ENCODE measurements around the gene HBM.
"Not testable (repeated sequence)": the region's sequence is repeated elsewhere in the genome, so short reads cannot be mapped to it uniquely, and the experiment has no call there.

HBM gene

GRCh38 chr16:185213-185612, 19.4 kb downstream of the HBM start:
- DNase-seq (ENCODE audit: low read depth, low spot score) = no peak

GRCh38 chr16:185691-186090, 19.9 kb downstream of the HBM start:
- DNase-seq (ENCODE audit: low read depth, low spot score) = no peak

DNA sequence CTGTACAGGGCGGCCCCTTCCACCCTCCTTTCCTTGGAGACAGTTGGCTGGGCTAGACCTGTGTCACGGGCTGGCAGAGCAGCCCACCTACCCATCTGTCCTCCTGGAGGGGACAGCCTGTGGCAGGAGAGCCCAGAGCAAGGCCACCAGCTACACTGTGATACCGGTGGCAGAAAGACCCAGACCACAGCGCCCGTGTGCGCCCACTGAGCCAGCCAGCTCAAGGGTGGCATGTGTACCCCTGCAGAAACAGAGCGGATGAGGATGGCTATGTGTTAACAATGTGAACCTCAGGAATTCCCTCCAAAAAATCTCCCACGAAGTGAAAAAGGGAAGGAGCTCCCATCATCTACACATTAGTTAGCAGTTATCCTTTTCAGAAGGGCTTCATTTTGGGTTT, 21.6 kb downstream of the HBM start:
- no peak for DNase-seq (ENCODE audit: low read depth, low spot score)

DNA sequence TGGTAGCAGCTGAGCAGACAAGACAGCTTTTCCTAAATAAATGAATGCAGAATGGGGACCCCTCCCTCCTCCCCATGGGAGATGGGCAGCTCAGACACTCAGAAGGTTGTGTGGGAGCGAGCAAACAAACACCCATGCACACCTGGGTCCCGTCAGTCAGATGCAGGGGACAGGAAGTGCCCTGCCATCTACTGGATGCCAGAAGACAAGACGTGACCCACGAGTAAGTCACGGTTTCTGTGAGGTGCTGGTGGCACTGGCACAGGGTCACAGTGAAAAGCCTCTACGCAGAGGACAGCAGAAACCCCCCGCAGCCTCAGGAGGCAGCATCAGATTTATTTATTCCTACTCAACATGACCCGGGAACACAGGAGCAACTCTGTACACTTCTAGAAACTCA, 22.9 kb downstream of the HBM start:
- DNase-seq (ENCODE audit: low read depth, low spot score) = no peak

DNA sequence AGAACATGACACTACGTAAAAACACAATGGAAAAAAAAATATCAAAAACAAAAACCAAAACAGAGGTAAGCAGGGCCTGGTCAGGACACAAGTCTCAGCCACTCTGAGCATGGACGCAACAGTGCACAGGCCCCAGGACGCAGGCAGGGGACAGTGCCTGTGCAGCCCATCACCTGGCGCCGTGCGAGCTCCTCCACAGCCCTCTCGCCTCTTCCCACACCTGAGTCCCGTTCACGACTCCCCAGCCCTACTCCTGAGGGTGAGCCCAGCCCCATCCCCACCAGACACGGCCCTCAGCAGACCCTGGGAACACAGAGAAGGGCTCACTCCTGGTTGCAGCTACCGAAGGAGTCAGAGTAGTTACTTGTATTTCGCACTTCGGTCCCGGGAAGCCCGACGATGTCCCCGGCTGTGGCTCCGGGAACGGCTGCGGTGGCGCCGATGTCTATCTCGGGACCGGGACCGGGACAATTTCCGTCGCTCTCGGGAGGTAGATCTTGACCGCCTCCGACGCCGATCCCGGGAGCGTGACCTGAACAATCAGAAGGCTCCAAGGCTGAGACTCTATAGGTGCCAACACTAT, 23.9 kb downstream of the HBM start:
- no peak for DNase-seq (ENCODE audit: low read depth, low spot score)

DNA sequence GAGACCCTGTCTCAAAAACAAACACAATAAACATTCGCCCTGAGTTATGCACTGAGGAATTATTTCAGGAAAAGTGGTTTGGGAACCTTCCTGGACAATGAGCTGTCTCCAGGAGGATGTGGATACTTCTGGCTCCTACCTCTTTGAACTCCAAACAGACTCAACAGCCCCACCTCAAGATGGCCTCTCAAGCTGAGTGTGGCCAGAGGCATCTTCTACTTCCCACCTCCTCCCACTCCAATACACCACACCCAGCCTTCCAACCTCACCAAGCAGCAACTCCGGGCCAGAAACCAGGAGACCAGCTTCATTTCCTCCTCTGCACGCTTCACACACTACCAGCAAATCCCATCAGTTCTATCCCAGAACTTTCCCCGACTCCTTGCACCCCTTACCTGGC, 26.1 kb downstream of the HBM start:
- DNase-seq (ENCODE audit: low read depth, low spot score) = no peak

- DNase-seq (ENCODE audit: low read depth, low spot score) = no peak
Measured at GRCh38 chr16:192686-193085, 26.9 kb downstream of the HBM start.

DNA sequence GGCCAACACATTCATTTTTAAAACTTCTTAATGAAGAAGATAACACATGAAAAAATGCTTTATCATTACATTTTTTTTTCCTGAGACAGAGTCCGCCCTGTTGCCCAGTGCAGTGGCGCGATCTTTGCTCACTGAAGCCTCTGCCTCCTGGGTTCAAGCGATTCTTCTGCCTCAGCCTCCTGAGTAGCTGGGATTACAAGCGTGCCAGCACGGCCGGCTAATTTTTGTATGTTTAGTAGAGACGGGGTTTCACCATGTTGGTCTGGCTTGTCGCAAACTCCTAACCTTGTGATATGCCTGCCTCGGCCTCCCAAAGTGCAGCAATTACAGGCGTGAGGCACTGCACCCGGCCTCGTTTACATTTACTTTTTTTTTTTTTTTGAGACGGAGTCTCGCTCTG, 27.7 kb downstream of the HBM start:
- DNase-seq (ENCODE audit: low read depth, low spot score) = no peak

GRCh38 chr16:194516-194915, 28.7 kb downstream of the HBM start:
- DNase-seq (ENCODE audit: low read depth, low spot score) = no peak

DNA sequence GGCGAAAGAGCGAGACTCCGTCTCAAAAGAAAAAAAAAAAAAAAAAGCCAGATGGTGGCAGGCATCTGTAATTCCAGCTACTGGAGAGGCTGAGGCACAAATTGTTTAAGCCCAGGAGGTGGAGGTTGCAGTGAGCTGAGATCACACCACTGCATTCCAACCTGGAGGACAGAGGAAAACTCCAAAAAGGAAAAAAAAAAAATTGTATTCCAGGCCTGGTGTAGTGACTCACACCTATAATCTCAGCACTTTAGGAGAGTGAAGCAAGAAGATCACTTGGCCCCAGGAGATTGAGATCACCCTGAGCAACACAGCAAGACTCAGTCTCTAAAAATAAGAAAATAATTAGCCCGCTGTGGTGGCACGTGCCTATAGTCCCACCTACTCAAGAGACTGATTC, 34.6 kb downstream of the HBM start:
- DNase-seq (ENCODE audit: low read depth, low spot score) = peak; percentile 59

GRCh38 chr16:203246-203645, 37.5 kb downstream of the HBM start:
- DNase-seq (ENCODE audit: low read depth, low spot score) = peak; percentile 17

- DNase-seq (ENCODE audit: low read depth, low spot score) = not testable (repeated sequence)
Measured at GRCh38 chr16:204046-204445, 38.3 kb downstream of the HBM start.

DNA sequence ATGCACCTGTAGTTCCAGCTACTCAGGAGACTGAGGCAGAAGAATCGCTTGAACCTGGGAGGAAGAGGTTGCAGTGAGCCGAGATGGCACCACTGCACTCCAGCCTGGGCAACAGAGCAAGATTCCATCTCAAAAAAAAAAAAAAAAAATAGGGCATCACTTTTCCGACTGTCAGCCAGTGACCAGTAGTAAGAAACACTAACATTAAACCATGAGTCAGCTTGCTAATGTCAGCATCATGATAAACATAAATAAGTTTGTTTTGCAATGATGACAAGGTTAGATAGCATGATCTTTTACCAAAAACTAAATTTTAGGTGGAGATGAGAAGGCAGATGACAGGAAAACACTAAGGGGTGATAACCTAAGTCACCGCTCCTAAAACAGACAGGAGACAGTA, 43.6 kb downstream of the HBM start:
- not testable (repeated sequence) for DNase-seq (ENCODE audit: low read depth, low spot score)

- not testable (repeated sequence) for DNase-seq (ENCODE audit: low read depth, low spot score)
Measured at GRCh38 chr16:211631-212180, 45.9 kb downstream of the HBM start.

GRCh38 chr16:212999-213398, 47.2 kb downstream of the HBM start:
- no peak for DNase-seq (ENCODE audit: low read depth, low spot score)
